HG03064 (cell line): ENCODE data around the gene ITFG1.
"Not testable (repeated sequence)": the region's sequence is repeated elsewhere in the genome, so short reads cannot be mapped to it uniquely, and the experiment has no call there.

Experiments used
- ATAC-seq: cut with Tn5 transposase; IDR thresholded peaks from one replicate; pipeline ENCODE4 v1.9.1; 2021; ENCODE audit warnings: low read depth; ENCODE audit not compliant: unreplicated experiment

ITFG1 gene

GRCh38 chr16:47180073-47180472, 280.8 kb downstream of the ITFG1 start:
- no peak for ATAC-seq

- no peak for ATAC-seq
These were observed 285.7 kb downstream of the ITFG1 start for GRCh38 chr16:47175152-47175551.

- no peak for ATAC-seq
These were observed 298.0 kb downstream of the ITFG1 start for GRCh38 chr16:47162670-47163420.

- no peak for ATAC-seq
These were observed 299.4 kb downstream of the ITFG1 start for GRCh38 chr16:47161464-47161863.

GRCh38 chr16:47160422-47160821, 300.4 kb downstream of the ITFG1 start:
- no peak for ATAC-seq

GRCh38 chr16:47158992-47159391, 301.9 kb downstream of the ITFG1 start:
- ATAC-seq: no peak

GRCh38 chr16:47156680-47157215, 304.1 kb downstream of the ITFG1 start:
- ATAC-seq: no peak

- ATAC-seq: not testable (repeated sequence)
These were observed 308.4 kb downstream of the ITFG1 start for GRCh38 chr16:47152501-47152900.

GRCh38 chr16:47150067-47150466, 310.8 kb downstream of the ITFG1 start:
- no peak for ATAC-seq

GRCh38 chr16:47144559-47144877, 316.3 kb downstream of the ITFG1 start:
- no peak for ATAC-seq

- peak; percentile 53 for ATAC-seq
These were observed 316.9 kb downstream of the ITFG1 start, which contains the start of gene NETO2 for GRCh38 chr16:47143677-47144558. NETO2 (minus strand) TSS chr16:47143945; CDS start chr16:47143612, 333 bp downstream.

GRCh38 chr16:47142821-47143676, 317.8 kb downstream of the ITFG1 start:
- ATAC-seq: peak; percentile 65

GRCh38 chr16:47142486-47142820, 318.4 kb downstream of the ITFG1 start:
- ATAC-seq: no peak

GRCh38 chr16:47141773-47142485, 318.9 kb downstream of the ITFG1 start:
- ATAC-seq: peak; percentile 41

- no peak for ATAC-seq
These were observed 320.2 kb downstream of the ITFG1 start for GRCh38 chr16:47140686-47141085.

- ATAC-seq: no peak
These were observed 321.2 kb downstream of the ITFG1 start for GRCh38 chr16:47139561-47140185.

- not testable (repeated sequence) for ATAC-seq
These were observed 322.9 kb downstream of the ITFG1 start for GRCh38 chr16:47137925-47138324.

- ATAC-seq: no peak
These were observed 324.6 kb downstream of the ITFG1 start for GRCh38 chr16:47136099-47136842.

- ATAC-seq: no peak
These were observed 326.3 kb downstream of the ITFG1 start for GRCh38 chr16:47134550-47134949.
